Activated CD8-positive, alpha-beta T cell treated with anti-CD3 and anti-CD28 coated beads for 36 hours (primary cell): ENCODE data around the gene KIZ. TPM values are rescaled to one million over a fixed set of nuclear protein-coding genes. Genes with fewer than 3 reads are reported as not detected.

Experiments
- ATAC-seq: fragments of 200-7000 bp; cut with Tn5 transposase; one replicate; pipeline ENCODE4 v1.10.0; 2021; ENCODE audit warnings: mild to moderate bottlenecking, moderate library complexity
- CTCF ChIA-PET: fragments of 350-600 bp; sonication (Branson Sonifier 250); formaldehyde crosslinking; loops from one replicate; lab custom pipeline; 2021; ENCODE audit warnings: antibody characterized with exemption; lab: Charles Lee
- POLR2A ChIA-PET: fragments of 350-600 bp; sonication (Branson Sonifier 250); formaldehyde crosslinking; loops from one replicate; lab custom pipeline; 2021; ENCODE audit warnings: antibody characterized with exemption; lab: Charles Lee
- DNase-seq: peaks from one replicate; pipeline ENCODE4 v3.0.0-alpha.2; 2020
- H3K27ac Mint-ChIP-seq: one replicate; pipeline ENCODE4 v1.8.0; 2021; ENCODE audit warnings: mild to moderate bottlenecking, mixed read lengths
- H3K27me3 Mint-ChIP-seq: one replicate; pipeline ENCODE4 v1.8.0; 2021; ENCODE audit warnings: mixed read lengths
- H3K36me3 Mint-ChIP-seq: one replicate; pipeline ENCODE4 v1.8.0; 2021; ENCODE audit warnings: low read depth, mixed read lengths
- H3K4me1 Mint-ChIP-seq: one replicate; pipeline ENCODE4 v1.8.0; 2021; ENCODE audit warnings: low read depth, mixed read lengths
- H3K4me3 Mint-ChIP-seq: one replicate; pipeline ENCODE4 v1.8.0; 2021; ENCODE audit warnings: mild to moderate bottlenecking, moderate library complexity, mixed read lengths
- H3K9me3 Mint-ChIP-seq: one replicate; pipeline ENCODE4 v1.8.0; 2021; ENCODE audit warnings: mixed read lengths
- intact Hi-C: fragments of 100-400 bp; cut with micrococcal nuclease; formaldehyde crosslinking; loops from one replicate; pipeline ENCODE4 v1.10.0; 2022
- total RNA-seq, 2 experiments: library from RNA; stranded (reverse); gene quantifications; one replicate each; pipeline ENCODE4 v1.2.3, GENCODE V29; 2021
- TF ChIP-seq, protein P1 (sequence below): fragments of 200-600 bp; IDR thresholded peaks from one replicate; pipeline ENCODE4 v1.8.0; 2022; ENCODE audit warnings: antibody characterized with exemption, mild to moderate bottlenecking

The KIZ gene
- total RNA-seq, 2 experiments from 2014 or later, result 13.1 to 13.2 TPM

DNA sequence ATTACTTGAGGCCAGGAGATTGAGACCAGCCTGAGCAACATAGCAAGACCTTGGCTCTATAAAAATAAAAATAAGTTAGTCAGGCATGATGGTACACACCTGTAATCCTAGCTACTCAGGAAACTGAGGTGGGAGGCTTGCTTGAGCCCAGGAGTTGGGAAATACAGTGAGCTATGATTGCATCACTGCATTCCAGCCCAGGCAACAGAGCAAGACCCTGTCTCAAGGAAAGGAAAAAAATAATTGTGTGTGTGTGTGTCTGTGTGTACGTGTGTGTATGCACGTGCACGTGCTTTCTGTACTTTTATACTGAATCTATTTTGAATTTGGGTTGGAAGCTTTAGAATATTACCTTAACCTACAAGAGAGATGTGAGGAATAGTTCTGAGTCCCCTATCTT lies 58.9 kb downstream of the KIZ start:
- no peak overlapping the region for H3K4me3 Mint-ChIP-seq
- TF ChIP-seq, protein P1, sequence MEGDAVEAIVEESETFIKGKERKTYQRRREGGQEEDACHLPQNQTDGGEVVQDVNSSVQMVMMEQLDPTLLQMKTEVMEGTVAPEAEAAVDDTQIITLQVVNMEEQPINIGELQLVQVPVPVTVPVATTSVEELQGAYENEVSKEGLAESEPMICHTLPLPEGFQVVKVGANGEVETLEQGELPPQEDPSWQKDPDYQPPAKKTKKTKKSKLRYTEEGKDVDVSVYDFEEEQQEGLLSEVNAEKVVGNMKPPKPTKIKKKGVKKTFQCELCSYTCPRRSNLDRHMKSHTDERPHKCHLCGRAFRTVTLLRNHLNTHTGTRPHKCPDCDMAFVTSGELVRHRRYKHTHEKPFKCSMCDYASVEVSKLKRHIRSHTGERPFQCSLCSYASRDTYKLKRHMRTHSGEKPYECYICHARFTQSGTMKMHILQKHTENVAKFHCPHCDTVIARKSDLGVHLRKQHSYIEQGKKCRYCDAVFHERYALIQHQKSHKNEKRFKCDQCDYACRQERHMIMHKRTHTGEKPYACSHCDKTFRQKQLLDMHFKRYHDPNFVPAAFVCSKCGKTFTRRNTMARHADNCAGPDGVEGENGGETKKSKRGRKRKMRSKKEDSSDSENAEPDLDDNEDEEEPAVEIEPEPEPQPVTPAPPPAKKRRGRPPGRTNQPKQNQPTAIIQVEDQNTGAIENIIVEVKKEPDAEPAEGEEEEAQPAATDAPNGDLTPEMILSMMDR, result no peak
- no peak overlapping the region for H3K27ac Mint-ChIP-seq
- no peaks in the 10 kb centered on the region for H3K36me3 Mint-ChIP-seq
- DNase-seq, result no peak
- CTCF ChIA-PET, result interaction anchor here (2.4 kb wide), 1 partner anchor 51 kb away, joined by 7 read pairs; no protein-coding TSS in a partner anchor
- intact Hi-C loops, result no loop called here
- H3K9me3 Mint-ChIP-seq, result no peaks in the 10 kb centered on the region
- no peak for ATAC-seq
- no peaks in the 10 kb centered on the region for H3K27me3 Mint-ChIP-seq
- POLR2A ChIA-PET, result no interaction called here
- no peaks in the 10 kb centered on the region for H3K4me1 Mint-ChIP-seq

DNA sequence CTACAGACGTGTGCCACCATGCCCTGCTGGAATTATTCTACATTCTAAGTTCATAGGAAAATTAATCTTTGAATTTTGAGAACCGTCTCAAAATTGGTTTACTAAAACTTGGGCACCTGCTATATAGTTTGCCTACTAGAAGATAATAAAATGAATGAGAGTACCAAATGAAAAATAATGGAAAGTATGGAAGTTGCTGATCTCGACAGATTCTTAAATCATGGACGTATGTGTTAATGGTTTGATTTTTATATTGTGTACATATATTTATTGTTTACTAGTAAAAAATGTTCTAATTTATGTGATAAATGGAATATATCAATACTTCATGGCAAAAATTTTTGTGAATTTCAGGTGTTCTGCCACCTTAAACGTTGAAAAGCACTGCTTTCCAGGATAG lies 60.0 kb downstream of the KIZ start:
- Mint-ChIP-seq H3K4me3 (no peak overlapping the region), H3K36me3 (no peaks in the 10 kb centered on the region), H3K9me3 (no peaks in the 10 kb centered on the region), H3K4me1 (no peaks in the 10 kb centered on the region), H3K27me3 (no peaks in the 10 kb centered on the region), H3K27ac (no peak overlapping the region)
- ATAC-seq (no peak), DNase-seq (no peak)
- intact Hi-C loops, result no loop called here
- ChIA-PET POLR2A (no interaction called here), CTCF (no interaction called here)
- TF ChIP-seq, protein P1, result no peak

DNA sequence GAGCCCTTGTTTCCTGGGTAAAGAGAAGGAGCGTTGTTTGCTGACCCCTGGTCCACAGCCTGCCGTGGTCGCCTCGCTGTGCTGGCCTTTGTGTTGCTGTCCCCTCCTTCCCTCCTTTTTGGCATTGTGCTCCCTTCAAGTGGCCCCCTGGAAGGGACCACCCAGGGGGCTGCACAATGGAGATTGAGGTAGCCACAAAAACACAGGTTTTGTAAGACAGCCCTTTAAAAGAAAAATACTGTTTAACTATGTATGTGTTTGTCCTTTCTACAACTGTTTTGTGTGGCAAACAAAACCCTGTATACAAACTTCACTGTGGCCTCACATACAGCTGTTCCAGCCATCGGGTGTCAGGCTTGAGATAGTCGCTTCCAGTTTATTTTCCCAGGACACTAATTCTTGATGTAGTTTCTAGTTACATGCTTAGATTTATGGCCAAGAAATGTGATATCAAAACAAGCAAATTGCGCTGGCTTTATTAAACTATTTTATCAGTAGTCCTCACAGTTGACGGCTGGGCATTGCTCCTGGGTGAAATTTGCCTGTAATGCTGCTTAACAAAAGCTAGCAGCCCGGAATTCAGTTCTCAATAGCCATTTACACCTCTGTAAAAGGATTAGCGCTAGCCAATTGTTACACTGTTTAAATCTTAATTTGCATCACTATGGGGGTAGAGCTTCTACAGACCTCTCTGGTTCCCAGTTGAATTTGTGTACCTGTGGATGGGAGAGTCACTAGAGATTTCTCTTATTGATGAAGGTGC lies 64.1 kb downstream of the KIZ start:
- ChIA-PET POLR2A (no interaction called here), CTCF (no interaction called here)
- Mint-ChIP-seq H3K4me1 (no peaks in the 10 kb centered on the region), H3K27me3 (no peaks in the 10 kb centered on the region), H3K27ac (no peak overlapping the region), H3K4me3 (no peak overlapping the region), H3K36me3 (no peaks in the 10 kb centered on the region), H3K9me3 (no peaks in the 10 kb centered on the region)
- ATAC-seq (no peak), DNase-seq (no peak)
- TF ChIP-seq, protein P1, result no peak
- intact Hi-C loops, result no loop called here

DNA sequence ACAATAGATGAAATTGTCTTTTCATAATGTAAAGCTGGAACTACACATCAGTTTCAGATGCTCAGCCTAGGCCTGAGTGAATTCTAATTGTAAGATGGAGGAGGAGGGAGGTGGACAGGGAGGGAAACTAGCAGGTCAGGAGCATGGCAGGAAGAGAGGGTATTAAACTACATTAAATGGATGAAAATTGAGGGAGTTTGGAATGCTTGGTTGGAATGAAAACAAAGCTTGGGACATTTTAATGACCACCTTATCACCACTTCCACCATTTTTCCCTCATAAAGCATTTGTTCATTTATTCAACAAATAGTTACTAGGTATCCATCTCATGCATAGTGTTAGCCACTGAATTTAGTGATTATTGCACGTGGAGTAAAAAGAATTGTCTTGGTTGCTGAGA lies 65.0 kb downstream of the KIZ start:
- Mint-ChIP-seq H3K27me3 (no peaks in the 10 kb centered on the region), H3K4me1 (no peaks in the 10 kb centered on the region)
- POLR2A ChIA-PET, result no interaction called here

DNA sequence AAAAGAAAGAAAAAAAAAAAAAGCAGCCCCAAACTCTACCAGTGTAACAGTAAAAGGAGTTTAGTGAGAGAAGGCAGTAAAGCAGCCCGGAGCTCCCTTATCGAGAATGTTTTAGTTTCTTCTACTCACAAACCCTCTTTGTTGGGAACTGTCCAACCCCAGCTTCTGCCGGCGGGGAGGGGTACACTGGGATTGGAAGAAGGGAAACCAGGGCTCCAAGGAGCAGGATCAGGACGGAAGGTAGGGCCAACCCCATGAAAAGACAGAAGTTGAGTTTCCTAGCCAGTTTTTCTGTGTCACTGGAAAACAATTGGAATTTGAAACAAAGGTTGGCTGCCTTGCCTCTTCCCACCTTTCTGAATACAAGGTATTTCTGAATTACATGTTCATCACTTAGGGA lies 66.0 kb downstream of the KIZ start:
- POLR2A ChIA-PET, result no interaction called here

More for the DNA sequence above, 65.0 kb downstream of the KIZ start:
- Mint-ChIP-seq H3K9me3 (no peaks in the 10 kb centered on the region), H3K27ac (no peak overlapping the region), H3K36me3 (no peaks in the 10 kb centered on the region), H3K4me3 (no peak overlapping the region)
- DNase-seq, result no peak
- intact Hi-C loops, result no loop called here
- CTCF ChIA-PET, result no interaction called here
- TF ChIP-seq, protein P1, result no peak
- ATAC-seq, result no peak

More for the DNA sequence above, 66.0 kb downstream of the KIZ start:
- no peaks in the 10 kb centered on the region for H3K4me1 Mint-ChIP-seq
- CTCF ChIA-PET, result no interaction called here
- H3K27ac Mint-ChIP-seq, result no peak overlapping the region
- ATAC-seq, result no peak
- DNase-seq, result no peak
- TF ChIP-seq, protein P1, result no peak
- intact Hi-C loops, result no loop called here
- H3K36me3 Mint-ChIP-seq, result no peaks in the 10 kb centered on the region
- H3K27me3 Mint-ChIP-seq, result no peaks in the 10 kb centered on the region
- H3K4me3 Mint-ChIP-seq, result no peak overlapping the region
- no peaks in the 10 kb centered on the region for H3K9me3 Mint-ChIP-seq
